Colonic mucosa (tissue), 4 donors: ENCODE results near the gene TRIM66. TPM values are rescaled to one million over a fixed set of nuclear protein-coding genes. Genes with fewer than 3 reads are reported as not detected.

Source experiments
- DNase-seq: peaks from one replicate; pipeline ENCODE4 v3.0.0-alpha.2; 2020
- H3K27ac ChIP-seq: fragments of 200-600 bp; one replicate; pipeline ENCODE4 v1.8.0; 2021
- H3K27me3 ChIP-seq: fragments of 200-600 bp; one replicate; pipeline ENCODE4 v1.8.0; 2021
- H3K36me3 ChIP-seq: fragments of 200-600 bp; one replicate; pipeline ENCODE4 v1.8.0; 2021
- H3K4me1 ChIP-seq: fragments of 200-600 bp; one replicate; pipeline ENCODE4 v1.8.0; 2021; ENCODE audit warnings: mild to moderate bottlenecking
- H3K4me3 ChIP-seq: fragments of 200-600 bp; one replicate; pipeline ENCODE4 v1.8.0; 2021
- H3K9ac ChIP-seq, 2 donors: one replicate each; pipeline ENCODE4 v1.7.0; 2013; ENCODE audit warnings: control low read depth in 2 of 2, low read depth in 2 of 2, low read length in 2 of 2
- H3K9me3 ChIP-seq: fragments of 200-600 bp; one replicate; pipeline ENCODE4 v1.8.0; 2021
- CTCF ChIP-seq: fragments of 200-600 bp; IDR thresholded peaks from one replicate; pipeline ENCODE4 v1.8.0; 2022; ENCODE audit warnings: antibody characterized with exemption, mild to moderate bottlenecking
- intact Hi-C: fragments of 100-400 bp; cut with DNase I; formaldehyde crosslinking; loops from one replicate; pipeline ENCODE4 v1.14.1; 2022
- total RNA-seq, 2 donors: library from RNA; stranded (reverse); fragmentation: NEBNext Ultra II Directional in 1 of 2; extraction: Animal tissue kit (Norgen Biotek cat#: 25700) in 1 of 2; gene quantifications; one replicate each; pipeline ENCODE4 v1.2.1, GENCODE V29; 2021
- donor health status: healthy.
- donor health status: DM: no; HTN: no; CAD: no.
- donor health status: DM: no; HTN: no; CAD: no.

Gene TRIM66
- total RNA-seq, 2 donors from 2014 or later: 5.9 to 10.6 TPM

- Histone ChIP-seq H3K4me3 (no peak overlapping the region), H3K27ac (no peak overlapping the region)
Measured at GRCh38 chr11:8689726-8690255, 7.3 kb upstream of the TRIM66 start.

GRCh38 chr11:8688414-8689362 is 6.2 kb upstream of the TRIM66 start:
- intact Hi-C loops: loop anchor here (5.0 kb wide), 1 partner anchor 124 kb away; a partner anchor contains a TSS
- Histone ChIP-seq H3K4me1 (peaks cover 20% of the 10 kb centered on the region), H3K36me3 (peaks cover 13% of the 10 kb centered on the region), H3K27me3 (no peaks in the 10 kb centered on the region), H3K9ac (peak overlapping the region; percentile 73 to 87), H3K4me3 (peak overlapping the region; percentile 50), H3K9me3 (no peaks in the 10 kb centered on the region), H3K27ac (peak overlapping the region; percentile 86)
- TF ChIP-seq CTCF: no peak
- peak; percentile 96 for DNase-seq

More at GRCh38 chr11:8689726-8690255, 7.3 kb upstream of the TRIM66 start:
- H3K4me1 ChIP-seq: peaks cover 14% of the 10 kb centered on the region
- H3K9ac ChIP-seq: no peak overlapping the region
- TF ChIP-seq CTCF: no peak
- no peaks in the 10 kb centered on the region for H3K27me3 ChIP-seq
- peaks cover 19% of the 10 kb centered on the region for H3K36me3 ChIP-seq
- DNase-seq: no peak
- intact Hi-C loops: loop anchor here (5.0 kb wide), 1 partner anchor 123 kb away; a partner anchor contains a TSS
- no peaks in the 10 kb centered on the region for H3K9me3 ChIP-seq

- intact Hi-C loops: loop anchor here (5.0 kb wide), 1 partner anchor 126 kb away; a partner anchor contains a TSS
- no peak for DNase-seq
- Histone ChIP-seq H3K27ac (no peak overlapping the region), H3K4me1 (peaks cover 20% of the 10 kb centered on the region), H3K9ac (no peak overlapping the region), H3K4me3 (no peak overlapping the region), H3K36me3 (peaks cover 12% of the 10 kb centered on the region), H3K9me3 (no peaks in the 10 kb centered on the region), H3K27me3 (no peaks in the 10 kb centered on the region)
- no peak for TF ChIP-seq CTCF
Measured at GRCh38 chr11:8686325-8686724, 3.9 kb upstream of the TRIM66 start.

- H3K27me3 ChIP-seq: no peaks in the 10 kb centered on the region
- H3K36me3 ChIP-seq: peaks cover 12% of the 10 kb centered on the region
- H3K4me1 ChIP-seq: peaks cover 20% of the 10 kb centered on the region
- DNase-seq: no peak
- intact Hi-C loops: loop anchor here (5.0 kb wide), 1 partner anchor 126 kb away; a partner anchor contains a TSS
- H3K27ac ChIP-seq: no peak overlapping the region
- H3K4me3 ChIP-seq: no peak overlapping the region
- H3K9me3 ChIP-seq: no peaks in the 10 kb centered on the region
- TF ChIP-seq CTCF: no peak
- H3K9ac ChIP-seq: no peak overlapping the region
Measured at GRCh38 chr11:8685820-8686219, 3.4 kb upstream of the TRIM66 start.

- Histone ChIP-seq H3K9ac (peak overlapping the region in 1 of 2 donors; percentile 99), H3K27ac (no peak overlapping the region), H3K4me1 (peaks cover 20% of the 10 kb centered on the region), H3K27me3 (no peaks in the 10 kb centered on the region), H3K36me3 (peaks cover 12% of the 10 kb centered on the region), H3K4me3 (no peak overlapping the region), H3K9me3 (no peaks in the 10 kb centered on the region)
- no peak for TF ChIP-seq CTCF
- no peak for DNase-seq
- intact Hi-C loops: loop anchor here (5.0 kb wide), 1 partner anchor 127 kb away; a partner anchor contains a TSS
Measured at GRCh38 chr11:8685306-8685705, 2.8 kb upstream of the TRIM66 start.
